ENCODE results near the gene ERCC5. TPM values are rescaled to one million over a fixed set of nuclear protein-coding genes. Genes with fewer than 3 reads are reported as not detected.

The ERCC5 gene
- total and polyA plus RNA-seq, 2 donors (not counting 3 experiments of a cell fraction or from before 2014, with no cell fraction given) = 12.5 to 40.1 TPM

DNA sequence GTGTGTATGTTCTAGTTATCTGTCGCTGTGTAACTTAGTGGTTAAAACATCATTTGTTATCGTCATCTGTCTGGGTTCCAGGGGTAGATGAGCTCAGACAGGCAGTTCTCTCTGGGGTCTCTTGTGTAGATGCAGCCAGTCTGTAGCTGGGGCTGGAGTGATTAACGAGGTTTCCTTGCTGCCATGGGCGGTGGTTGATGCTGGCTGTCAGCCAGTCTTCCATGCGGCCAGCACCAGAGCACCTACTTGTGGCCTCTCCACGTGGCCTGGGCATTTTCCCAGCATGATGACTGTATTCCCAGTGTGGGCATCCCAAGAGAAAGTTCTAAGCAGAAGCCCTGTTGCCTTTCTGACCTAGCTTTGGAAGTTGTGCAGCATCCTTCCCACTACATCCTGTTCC lies 10.7 kb downstream of the ERCC5 start:
- intact Hi-C loops (cut with micrococcal nuclease) (no loop called here), dilution Hi-C loops (cut with MboI; ENCODE audit: extremely low pct_ligation_motif_present, low sequenced_read_pairs) (loop anchor here (25.0 kb wide), 1 partner anchor 269 kb away; the partner anchor contains the start of gene TPP2)
- DNase-seq (ENCODE audit: low read depth, low spot score) (no peak), FAIRE-seq (no peak)
- H3K36me3 ChIP-seq (ENCODE audit: control insufficient read depth in 2 of 2, extremely low read depth in 1 of 2, insufficient read depth in 2 of 2, low read length in 2 of 2) = peaks cover 17 to 19% of the 10 kb centered on the region in 2 experiments
- H3K4me1 ChIP-seq (ENCODE audit: control insufficient read depth, extremely low read depth, insufficient read depth, low read length) = peaks cover 13% of the 10 kb centered on the region
- no peak overlapping the region for H3K27ac ChIP-seq (ENCODE audit: insufficient read depth, low read depth, low read length)
- no peaks in the 10 kb centered on the region for H3K9me1 ChIP-seq (replicated peaks; ENCODE audit: control insufficient read depth, extremely low read depth, insufficient read depth, low read length)
- no peak overlapping the region for H3K9ac ChIP-seq (replicated peaks; ENCODE audit: extremely low read depth, insufficient read depth, low read length)
- H3K27me3 ChIP-seq (ENCODE audit: control insufficient read depth in 2 of 2, insufficient read depth in 2 of 2, low read length in 2 of 2) = no peaks in the 10 kb centered on the region
- no peaks in the 10 kb centered on the region for H3K9me3 ChIP-seq (replicated peaks; ENCODE audit: control insufficient read depth, insufficient read depth, low read length)
- H3K4me2 ChIP-seq (ENCODE audit: insufficient read depth, low read length) = no peak overlapping the region
- H4K20me1 ChIP-seq (replicated peaks; ENCODE audit: control insufficient read depth, extremely low read depth, insufficient read depth, low read length) = no peaks in the 10 kb centered on the region
- no peaks in the 10 kb centered on the region for H3K79me2 ChIP-seq (ENCODE audit: control insufficient read depth, insufficient read depth, low read length)
- ChIA-PET CTCF (interaction anchor here (1.9 to 3.2 kb wide), 2 partner anchors 9 to 14 kb away, joined by 6 to 14 read pairs; no protein-coding TSS in a partner anchor), POLR2A (no interaction called here)
- BruUV-seq (replicated peaks) = no TSS peak
- H2AFZ ChIP-seq (ENCODE audit: low read depth, low read length) = no peak overlapping the region
- no peak overlapping the region for H3K4me3 ChIP-seq (replicated peaks in 1 of 3; ENCODE audit: insufficient read depth in 1 of 3, low read depth in 1 of 3, low read length in 3 of 3)
- no peak for TF ChIP-seq FOS (IDR thresholded peaks at IDR 0.05; ENCODE audit: borderline replicate concordance, insufficient read depth, low read length)
- no peak for TF ChIP-seq JUN (IDR thresholded peaks at IDR 0.05; ENCODE audit: borderline replicate concordance, insufficient read depth, insufficient read length, low read depth)
- TF ChIP-seq POLR2A (IDR thresholded peaks at IDR 0.05; ENCODE audit: low read depth, low read length) = no peak
- TF ChIP-seq POLR2AphosphoS5 (IDR thresholded peaks at IDR 0.05; ENCODE audit: insufficient read depth, low read depth, low read length) = no peak
- TF ChIP-seq GATA2 (IDR thresholded peaks at IDR 0.05; ENCODE audit: insufficient read depth, insufficient read length, low read depth, low read length) = no peak

- POLR2A ChIA-PET = no interaction called here
- FAIRE-seq = no peak
- no TSS peak for BruUV-seq (replicated peaks)
- dilution Hi-C loops (cut with MboI; ENCODE audit: extremely low pct_ligation_motif_present, low sequenced_read_pairs) (loop anchor here (25.0 kb wide), 1 partner anchor 275 kb away; the partner anchor contains the start of gene TPP2), intact Hi-C loops (cut with micrococcal nuclease) (no loop called here)
- no peaks in the 10 kb centered on the region for H3K9me3 ChIP-seq (replicated peaks; ENCODE audit: control insufficient read depth, insufficient read depth, low read length)
- peaks cover 24 to 28% of the 10 kb centered on the region in 2 experiments for H3K36me3 ChIP-seq (ENCODE audit: control insufficient read depth in 2 of 2, extremely low read depth in 1 of 2, insufficient read depth in 2 of 2, low read length in 2 of 2)
- no peaks in the 10 kb centered on the region for H3K9me1 ChIP-seq (replicated peaks; ENCODE audit: control insufficient read depth, extremely low read depth, insufficient read depth, low read length)
- H3K9ac ChIP-seq (replicated peaks; ENCODE audit: extremely low read depth, insufficient read depth, low read length) = no peak overlapping the region
- H3K27ac ChIP-seq (ENCODE audit: insufficient read depth, low read depth, low read length) = no peak overlapping the region
- H3K79me2 ChIP-seq (ENCODE audit: control insufficient read depth, insufficient read depth, low read length) = peaks cover 2% of the 10 kb centered on the region
- H3K4me1 ChIP-seq (ENCODE audit: control insufficient read depth, extremely low read depth, insufficient read depth, low read length) = peaks cover 8% of the 10 kb centered on the region
- CTCF ChIA-PET = interaction anchor here (1.9 kb wide), 1 partner anchor 8 kb away, joined by 15 read pairs; no protein-coding TSS in a partner anchor
- no peak for DNase-seq (ENCODE audit: low read depth, low spot score)
- H2AFZ ChIP-seq (ENCODE audit: low read depth, low read length) = no peak overlapping the region
- H3K4me3 ChIP-seq (replicated peaks in 1 of 3; ENCODE audit: insufficient read depth in 1 of 3, low read depth in 1 of 3, low read length in 3 of 3) = no peak overlapping the region
- no peaks in the 10 kb centered on the region for H3K27me3 ChIP-seq (ENCODE audit: control insufficient read depth in 2 of 2, insufficient read depth in 2 of 2, low read length in 2 of 2)
- no peaks in the 10 kb centered on the region for H4K20me1 ChIP-seq (replicated peaks; ENCODE audit: control insufficient read depth, extremely low read depth, insufficient read depth, low read length)
- H3K4me2 ChIP-seq (ENCODE audit: insufficient read depth, low read length) = no peak overlapping the region
- TF ChIP-seq MYC (IDR thresholded peaks at IDR 0.05; ENCODE audit: low read depth, low read length) (no peak), FOS (IDR thresholded peaks at IDR 0.05; ENCODE audit: borderline replicate concordance, insufficient read depth, low read length) (no peak), EZH2 (IDR thresholded peaks at IDR 0.05; ENCODE audit: borderline replicate concordance, low read depth, low read length, severe bottlenecking) (no peak), JUN (IDR thresholded peaks at IDR 0.05; ENCODE audit: borderline replicate concordance, insufficient read depth, insufficient read length, low read depth) (no peak), POLR2AphosphoS5 (IDR thresholded peaks at IDR 0.05; ENCODE audit: insufficient read depth, low read depth, low read length) (no peak)
These were observed 16.9 kb downstream of the ERCC5 start for GRCh38 chr13:102862624-102863210.
